Measurements from ENCODE around the gene CEP112. TPM values are rescaled to one million over a fixed set of nuclear protein-coding genes. Genes with fewer than 3 reads are reported as not detected.

CEP112 gene
- total RNA-seq, 1 donor from 2014 or later, result 14.5 TPM

GRCh38 chr17:65774787-65775186 is 417.1 kb downstream of the CEP112 start:
- intact Hi-C loops (cut with micrococcal nuclease), result no loop called here
- Histone ChIP-seq H3K36me3 (no peaks in the 10 kb centered on the region), H3K4me3 (no peak overlapping the region), H3K27me3 (ENCODE audit: low read depth) (no peaks in the 10 kb centered on the region), H3K27ac (replicated peaks) (no peak overlapping the region), H3K9me3 (replicated peaks) (peaks cover 9% of the 10 kb centered on the region), H3K4me1 (peaks cover 11% of the 10 kb centered on the region)
- no peak for TF ChIP-seq CTCF (IDR thresholded peaks at IDR 0.05; ENCODE audit: borderline replicate concordance)
- DNase-seq, result no peak

- Histone ChIP-seq H3K4me1 (peaks cover 11% of the 10 kb centered on the region), H3K4me3 (no peak overlapping the region), H3K27me3 (ENCODE audit: low read depth) (no peaks in the 10 kb centered on the region), H3K36me3 (no peaks in the 10 kb centered on the region), H3K27ac (replicated peaks) (no peak overlapping the region), H3K9me3 (replicated peaks) (peaks cover 9% of the 10 kb centered on the region)
- DNase-seq, result no peak
- TF ChIP-seq CTCF (IDR thresholded peaks at IDR 0.05; ENCODE audit: borderline replicate concordance), result no peak
- intact Hi-C loops (cut with micrococcal nuclease), result loop anchor here (2.0 kb wide), 1 partner anchor 28 kb away; no protein-coding TSS in a partner anchor
Measured at GRCh38 chr17:65772989-65773388, 418.9 kb downstream of the CEP112 start.

DNA sequence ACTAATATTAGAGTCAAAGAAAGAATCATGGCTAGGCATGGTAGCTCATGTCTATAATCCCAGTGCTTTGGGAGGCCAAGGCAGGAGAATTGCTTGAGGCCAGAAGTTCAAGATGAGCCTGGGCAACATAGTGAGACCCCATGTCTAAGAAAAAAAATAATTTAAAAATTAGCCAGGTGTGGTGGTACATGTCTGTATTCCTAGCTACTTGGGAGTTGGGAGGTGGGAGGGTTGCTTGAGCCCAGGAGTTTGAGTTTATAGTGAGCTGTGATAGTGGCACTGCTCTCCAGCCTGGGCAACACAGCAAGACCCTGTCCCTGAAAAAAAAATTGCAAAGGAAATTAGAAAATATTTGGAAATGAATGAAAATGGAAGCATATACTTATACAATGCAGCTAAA is 420.2 kb downstream of the CEP112 start:
- intact Hi-C loops (cut with micrococcal nuclease), result loop anchor here (2.0 kb wide), 1 partner anchor 27 kb away; no protein-coding TSS in a partner anchor
- TF ChIP-seq CTCF (IDR thresholded peaks at IDR 0.05; ENCODE audit: borderline replicate concordance), result no peak
- Histone ChIP-seq H3K4me1 (peaks cover 11% of the 10 kb centered on the region), H3K36me3 (no peaks in the 10 kb centered on the region), H3K27me3 (ENCODE audit: low read depth) (no peaks in the 10 kb centered on the region), H3K27ac (replicated peaks) (no peak overlapping the region), H3K9me3 (replicated peaks) (peaks cover 9% of the 10 kb centered on the region), H3K4me3 (no peak overlapping the region)
- DNase-seq, result no peak

- TF ChIP-seq CTCF (IDR thresholded peaks at IDR 0.05; ENCODE audit: borderline replicate concordance), result no peak
- intact Hi-C loops (cut with micrococcal nuclease), result no loop called here
Measured at GRCh38 chr17:65763786-65764185, 428.1 kb downstream of the CEP112 start.

GRCh38 chr17:65762973-65763372 is 429.0 kb downstream of the CEP112 start:
- H3K27ac ChIP-seq (replicated peaks), result no peak overlapping the region
- H3K4me3 ChIP-seq, result no peak overlapping the region
- intact Hi-C loops (cut with micrococcal nuclease), result no loop called here
- H3K9me3 ChIP-seq (replicated peaks), result no peaks in the 10 kb centered on the region
- no peaks in the 10 kb centered on the region for H3K27me3 ChIP-seq (ENCODE audit: low read depth)
- DNase-seq, result no peak
- no peaks in the 10 kb centered on the region for H3K36me3 ChIP-seq
- TF ChIP-seq CTCF (IDR thresholded peaks at IDR 0.05; ENCODE audit: borderline replicate concordance), result no peak
- H3K4me1 ChIP-seq, result no peaks in the 10 kb centered on the region

More at GRCh38 chr17:65763786-65764185, 428.1 kb downstream of the CEP112 start:
- Histone ChIP-seq H3K9me3 (replicated peaks) (no peaks in the 10 kb centered on the region), H3K27me3 (ENCODE audit: low read depth) (no peaks in the 10 kb centered on the region), H3K4me1 (no peaks in the 10 kb centered on the region), H3K36me3 (no peaks in the 10 kb centered on the region), H3K4me3 (no peak overlapping the region), H3K27ac (replicated peaks) (no peak overlapping the region)
- DNase-seq, result no peak
